Activated B cell treated with CpG ODN at 0.5 μM for 24 hours (primary cell): ENCODE results near the gene SAMD7. TPM values are rescaled to one million over a fixed set of nuclear protein-coding genes. Genes with fewer than 3 reads are reported as not detected.

ENCODE experiments used
- ATAC-seq: fragments of 200-7000 bp; cut with Tn5 transposase; one replicate; pipeline ENCODE4 v1.10.0; 2021; ENCODE audit warnings: low read depth, mild to moderate bottlenecking, moderate library complexity
- CTCF ChIA-PET: fragments of 350-600 bp; sonication (Branson Sonifier 250); formaldehyde crosslinking; loops from one replicate; lab custom pipeline; 2021; ENCODE audit warnings: antibody characterized with exemption; lab: Charles Lee
- POLR2A ChIA-PET: fragments of 350-600 bp; sonication (Branson Sonifier 250); formaldehyde crosslinking; loops from one replicate; lab custom pipeline; 2021; ENCODE audit warnings: antibody characterized with exemption; lab: Charles Lee
- DNase-seq: peaks from one replicate; pipeline ENCODE4 v3.0.0; 2022
- H3K27ac Mint-ChIP-seq: one replicate; pipeline ENCODE4 v1.8.0; 2020; ENCODE audit warnings: mixed read lengths
- H3K27me3 Mint-ChIP-seq: one replicate; pipeline ENCODE4 v1.8.0; 2021; ENCODE audit warnings: mixed read lengths
- H3K36me3 Mint-ChIP-seq: one replicate; pipeline ENCODE4 v1.8.0; 2021; ENCODE audit warnings: low read depth, mixed read lengths
- H3K4me1 Mint-ChIP-seq: one replicate; pipeline ENCODE4 v1.8.0; 2021; ENCODE audit warnings: mixed read lengths
- H3K4me3 Mint-ChIP-seq: one replicate; pipeline ENCODE4 v1.8.0; 2020; ENCODE audit warnings: mild to moderate bottlenecking, mixed read lengths
- H3K9me3 Mint-ChIP-seq: one replicate; pipeline ENCODE4 v1.8.0; 2020; ENCODE audit warnings: mixed read lengths
- intact Hi-C: fragments of 100-400 bp; cut with micrococcal nuclease; formaldehyde crosslinking; loops from one replicate; pipeline ENCODE4 v1.15.1; 2024
- total RNA-seq: library from RNA; stranded (reverse); gene quantifications from 2 replicates; pipeline ENCODE4 v1.2.3, GENCODE V29; 2022
- TF ChIP-seq, protein P1 (sequence below): fragments of 200-600 bp; IDR thresholded peaks from one replicate; pipeline ENCODE4 v1.8.0; 2022; ENCODE audit warnings: antibody characterized with exemption, mild to moderate bottlenecking

Gene SAMD7
- total RNA-seq, 1 donor from 2014 or later: not detected

GRCh38 chr3:169865176-169865767 is 46.1 kb upstream of the SAMD7 start:
- CTCF ChIA-PET: interaction anchor here (0.6 to 5.3 kb wide), 9 partner anchors 52 to 444 kb away, joined by 3 to 61 read pairs (median 3); partner anchors contain the start of genes LRRC34, LRRIQ4 and SEC62

DNA sequence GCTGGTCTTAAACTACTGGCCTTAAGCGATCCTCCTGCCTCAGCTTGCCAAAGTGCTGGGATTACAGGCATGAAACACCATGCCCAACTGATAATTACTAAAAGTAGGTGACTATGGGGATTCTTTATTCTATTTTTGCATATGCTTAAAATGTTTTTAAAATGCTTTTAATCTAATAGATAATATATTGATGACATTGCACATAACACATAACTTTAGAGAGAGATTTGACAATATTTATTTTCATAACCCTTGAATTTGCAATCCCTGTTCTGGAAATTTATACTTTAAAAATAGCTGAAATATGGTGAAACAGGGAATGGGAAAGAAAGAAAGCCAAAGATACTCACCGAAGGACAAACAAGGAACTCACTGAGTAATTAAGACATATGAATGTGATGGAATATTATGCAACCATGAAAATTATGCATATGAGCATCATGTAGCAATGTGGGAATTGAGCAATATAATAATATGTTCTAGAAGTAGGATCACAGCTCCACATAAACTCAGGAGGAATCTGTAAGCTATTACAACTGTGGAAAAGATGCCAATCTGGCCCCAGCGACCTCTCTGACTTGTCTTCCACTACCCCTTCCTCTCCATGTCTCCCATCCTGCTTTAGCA is 43.7 kb upstream of the SAMD7 start:
- intact Hi-C loops: loop anchor here (2.0 to 10.0 kb wide), 3 partner anchors 53 to 945 kb away; partner anchors contain the start of gene PHC3
- CTCF ChIA-PET: interaction anchor here (1.1 to 1.4 kb wide), 2 partner anchors 10 to 141 kb away, joined by 3 read pairs; no protein-coding TSS in a partner anchor
- POLR2A ChIA-PET: interaction anchor here (0.6 to 4.8 kb wide), 4 partner anchors 86 to 122 kb away, joined by 4 to 83 read pairs (median 4); partner anchors contain the start of gene SEC62
- Mint-ChIP-seq H3K36me3 (no peaks in the 10 kb centered on the region), H3K9me3 (no peaks in the 10 kb centered on the region), H3K27me3 (no peaks in the 10 kb centered on the region), H3K4me1 (peaks cover 49% of the 10 kb centered on the region), H3K27ac (no peak overlapping the region), H3K4me3 (no peak overlapping the region)
- ATAC-seq: no peak
- TF ChIP-seq, protein P1, sequence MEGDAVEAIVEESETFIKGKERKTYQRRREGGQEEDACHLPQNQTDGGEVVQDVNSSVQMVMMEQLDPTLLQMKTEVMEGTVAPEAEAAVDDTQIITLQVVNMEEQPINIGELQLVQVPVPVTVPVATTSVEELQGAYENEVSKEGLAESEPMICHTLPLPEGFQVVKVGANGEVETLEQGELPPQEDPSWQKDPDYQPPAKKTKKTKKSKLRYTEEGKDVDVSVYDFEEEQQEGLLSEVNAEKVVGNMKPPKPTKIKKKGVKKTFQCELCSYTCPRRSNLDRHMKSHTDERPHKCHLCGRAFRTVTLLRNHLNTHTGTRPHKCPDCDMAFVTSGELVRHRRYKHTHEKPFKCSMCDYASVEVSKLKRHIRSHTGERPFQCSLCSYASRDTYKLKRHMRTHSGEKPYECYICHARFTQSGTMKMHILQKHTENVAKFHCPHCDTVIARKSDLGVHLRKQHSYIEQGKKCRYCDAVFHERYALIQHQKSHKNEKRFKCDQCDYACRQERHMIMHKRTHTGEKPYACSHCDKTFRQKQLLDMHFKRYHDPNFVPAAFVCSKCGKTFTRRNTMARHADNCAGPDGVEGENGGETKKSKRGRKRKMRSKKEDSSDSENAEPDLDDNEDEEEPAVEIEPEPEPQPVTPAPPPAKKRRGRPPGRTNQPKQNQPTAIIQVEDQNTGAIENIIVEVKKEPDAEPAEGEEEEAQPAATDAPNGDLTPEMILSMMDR: no peak
- no peak for DNase-seq

More at GRCh38 chr3:169865176-169865767, 46.1 kb upstream of the SAMD7 start:
- POLR2A ChIA-PET: interaction anchor here (0.5 to 4.8 kb wide), 27 partner anchors 9 to 491 kb away, joined by 3 to 83 read pairs (median 5); partner anchors contain the start of genes GPR160, LRRC34, LRRIQ4 and MYNN
- no peaks in the 10 kb centered on the region for H3K36me3 Mint-ChIP-seq
- H3K4me3 Mint-ChIP-seq: peak overlapping the region; percentile 63
- ATAC-seq (peak; percentile 81), DNase-seq (peak; percentile 30)
- no peaks in the 10 kb centered on the region for H3K27me3 Mint-ChIP-seq
- H3K4me1 Mint-ChIP-seq: peaks cover 37% of the 10 kb centered on the region
- H3K27ac Mint-ChIP-seq: peak overlapping the region; percentile 92
- H3K9me3 Mint-ChIP-seq: no peaks in the 10 kb centered on the region
- TF ChIP-seq, protein P1: no peak
- intact Hi-C loops: loop anchor here (1.0 to 10.0 kb wide), 6 partner anchors 52 to 947 kb away; partner anchors contain the start of gene PHC3

GRCh38 chr3:169868369-169868768 is 43.0 kb upstream of the SAMD7 start:
- Mint-ChIP-seq H3K27ac (no peak overlapping the region), H3K4me3 (no peak overlapping the region), H3K36me3 (no peaks in the 10 kb centered on the region), H3K9me3 (no peaks in the 10 kb centered on the region), H3K4me1 (peaks cover 47% of the 10 kb centered on the region), H3K27me3 (no peaks in the 10 kb centered on the region)
- CTCF ChIA-PET: interaction anchor here (1.1 kb wide), 1 partner anchor 9 kb away, joined by 3 read pairs; no protein-coding TSS in a partner anchor
- DNase-seq (no peak), ATAC-seq (no peak)
- TF ChIP-seq, protein P1: no peak
- intact Hi-C loops: loop anchor here (5.0 to 10.0 kb wide), 2 partner anchors 316 to 944 kb away; partner anchors contain the start of gene PHC3
- POLR2A ChIA-PET: interaction anchor here (0.5 to 4.8 kb wide), 2 partner anchors 39 to 100 kb away, joined by 4 to 83 read pairs; partner anchors contain the start of gene SEC62

- TF ChIP-seq, protein P1: no peak
- ATAC-seq: no peak
- H3K9me3 Mint-ChIP-seq: no peaks in the 10 kb centered on the region
- H3K4me1 Mint-ChIP-seq: peaks cover 34% of the 10 kb centered on the region
- no peaks in the 10 kb centered on the region for H3K27me3 Mint-ChIP-seq
- intact Hi-C loops: loop anchor here (5.0 to 10.0 kb wide), 2 partner anchors 315 to 943 kb away; partner anchors contain the start of gene PHC3
- no peak for DNase-seq
- H3K36me3 Mint-ChIP-seq: no peaks in the 10 kb centered on the region
- ChIA-PET POLR2A (interaction anchor here (1.0 kb wide), 1 partner anchor 97 kb away, joined by 3 read pairs; the partner anchor contains the start of gene SEC62), CTCF (no interaction called here)
- no peak within 1 kb of the TSS for H3K4me3 Mint-ChIP-seq
- H3K27ac Mint-ChIP-seq: peak within 1 kb of the TSS; percentile 14
Measured at GRCh38 chr3:169869484-169870220, 41.7 kb upstream of the SAMD7 start, which contains the start of gene LRRC31. TSS of gene LRRC31 (minus strand) at chr3:169869935. CDS start at chr3:169869807, 128 bp downstream.
